Activated CD4-positive, CD25-positive, alpha-beta regulatory T cell treated with anti-CD3 and anti-CD28 coated beads, Interleukin-2, amount 50 U/mL, for 24 hours (primary cell): ENCODE measurements around the gene JAM2.
A peak's percentile ranks its signal among the peaks of the same experiment; 100 is the strongest.
"Not testable (repeated sequence)": the region's sequence is repeated elsewhere in the genome, so short reads cannot be mapped to it uniquely, and the experiment has no call there.

Experiments used
- ATAC-seq, 2 donors: fragments of 150-1000 bp; cut with Tn5 transposase; one replicate each; pipeline ENCODE4 v1.10.0; 2021; ENCODE audit warnings: mild to moderate bottlenecking in 1 of 2, moderate library complexity in 1 of 2

JAM2 gene

GRCh38 chr21:25638660-25639550 lies at the start of gene JAM2:
Gene JAM2, plus strand, starts transcription at chr21:25639258. Its CDS starts 564 bp downstream, at chr21:25639822.
- peak; percentile 44 to 51 for ATAC-seq

- no peak for ATAC-seq
Observed at GRCh38 chr21:25589887-25590286, 49.2 kb upstream of the JAM2 start.

- ATAC-seq: peak; percentile 93 to 96
Observed at GRCh38 chr21:25607151-25608043, 31.7 kb upstream of the JAM2 start, which contains the start of gene MRPL39. Gene MRPL39, minus strand, starts transcription at chr21:25607481. Its CDS starts 6 bp downstream, at chr21:25607475.

- peak; percentile 69 to 72 for ATAC-seq
Observed at GRCh38 chr21:25608044-25608737, 30.9 kb upstream of the JAM2 start.

DNA sequence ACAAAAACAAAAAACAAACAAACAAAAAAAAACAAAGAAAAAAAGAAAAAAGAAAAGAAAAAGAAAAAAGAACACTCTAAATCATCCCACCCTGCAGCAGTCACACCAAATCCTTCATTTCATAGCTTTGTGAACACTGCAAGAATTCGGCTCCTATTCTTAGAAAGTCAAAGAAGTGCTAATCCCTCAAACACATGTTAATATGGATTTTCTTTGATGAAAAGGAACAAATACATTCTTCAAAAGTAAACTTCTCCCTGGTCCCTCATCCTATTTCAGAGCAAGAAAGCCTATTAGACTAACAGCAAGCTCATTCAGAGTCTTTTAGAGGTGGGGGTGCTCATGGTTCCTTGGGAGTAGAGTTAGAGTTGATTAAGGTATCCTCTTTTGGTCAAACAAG lies 24.6 kb upstream of the JAM2 start:
- ATAC-seq: no peak

DNA sequence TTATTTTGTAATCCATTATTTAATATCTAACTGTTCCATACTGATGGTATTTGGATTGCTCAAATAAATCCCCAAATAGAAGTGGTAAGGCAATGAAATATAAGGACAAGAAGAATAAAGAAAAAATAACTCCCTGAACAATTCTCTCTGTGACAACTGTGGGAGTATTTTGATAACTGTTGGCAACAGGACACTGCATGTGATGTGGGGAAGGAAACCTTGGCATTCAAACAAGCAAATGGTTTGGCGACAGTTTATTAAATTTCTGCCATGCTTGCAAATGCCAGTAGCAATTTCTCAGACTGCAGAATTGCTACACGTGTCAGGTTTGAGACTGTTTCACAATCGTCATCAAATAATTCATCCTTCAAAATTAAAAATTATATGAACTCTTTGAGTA lies 23.2 kb upstream of the JAM2 start:
- no peak for ATAC-seq

DNA sequence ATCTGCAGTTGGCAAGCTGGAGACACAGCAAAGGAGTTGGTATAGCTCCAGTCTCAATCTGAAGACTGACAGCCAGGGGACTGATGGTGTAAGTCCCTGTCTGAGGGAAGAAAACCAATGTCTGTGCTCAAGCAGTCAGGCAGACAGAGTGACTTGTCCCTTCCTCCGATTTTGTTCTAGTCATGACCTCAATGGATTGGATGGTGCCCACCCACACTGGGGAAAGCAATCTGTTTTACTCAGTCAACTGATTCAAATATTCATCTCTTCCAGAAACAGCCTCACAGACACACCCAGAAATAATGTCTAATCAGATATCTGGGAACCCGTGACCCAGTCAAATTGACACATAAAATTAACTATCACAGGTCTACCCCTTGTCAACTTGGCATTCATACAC lies 19.9 kb upstream of the JAM2 start:
- ATAC-seq: no peak

DNA sequence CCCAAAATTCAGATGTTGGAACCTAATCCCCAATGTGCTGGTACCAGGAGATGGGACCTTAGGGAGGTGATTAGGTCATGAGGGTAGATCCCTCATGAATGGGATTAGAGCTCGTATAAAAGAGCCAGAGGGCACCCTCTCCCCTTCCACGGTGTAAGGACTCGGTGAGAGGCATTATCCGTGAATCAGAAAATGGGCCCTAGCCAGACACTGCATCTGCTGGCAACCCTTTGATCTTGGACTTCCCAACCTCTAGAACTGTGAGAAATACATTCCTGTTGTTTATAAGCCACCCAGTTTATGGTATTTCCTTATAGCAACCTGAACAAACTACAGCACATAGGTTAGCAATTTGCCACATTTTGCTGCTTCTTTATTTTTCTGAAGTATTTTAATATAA lies 14.5 kb upstream of the JAM2 start:
- ATAC-seq: no peak

DNA sequence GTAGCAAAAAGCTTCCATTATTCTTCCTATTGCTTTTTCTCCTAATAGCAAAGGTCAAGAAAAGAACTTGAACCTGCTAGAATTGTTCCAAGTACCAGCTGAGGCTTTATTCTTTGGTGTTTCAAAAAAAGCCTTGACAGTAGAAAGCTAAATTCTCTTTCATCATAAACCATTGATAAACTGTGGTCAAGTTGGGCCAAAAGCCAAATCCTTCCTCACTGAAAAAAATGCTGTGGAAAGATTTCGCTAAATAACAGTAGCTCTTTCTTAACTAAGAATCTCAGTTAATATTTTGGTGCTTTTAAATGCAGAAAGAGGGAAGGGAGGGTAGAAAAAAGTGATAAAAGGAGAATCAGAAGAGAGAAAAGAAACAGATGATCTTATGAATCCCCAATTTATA lies 14.0 kb upstream of the JAM2 start:
- ATAC-seq: no peak

- not testable (repeated sequence) for ATAC-seq
Observed at GRCh38 chr21:25625776-25626555, 13.1 kb upstream of the JAM2 start.

DNA sequence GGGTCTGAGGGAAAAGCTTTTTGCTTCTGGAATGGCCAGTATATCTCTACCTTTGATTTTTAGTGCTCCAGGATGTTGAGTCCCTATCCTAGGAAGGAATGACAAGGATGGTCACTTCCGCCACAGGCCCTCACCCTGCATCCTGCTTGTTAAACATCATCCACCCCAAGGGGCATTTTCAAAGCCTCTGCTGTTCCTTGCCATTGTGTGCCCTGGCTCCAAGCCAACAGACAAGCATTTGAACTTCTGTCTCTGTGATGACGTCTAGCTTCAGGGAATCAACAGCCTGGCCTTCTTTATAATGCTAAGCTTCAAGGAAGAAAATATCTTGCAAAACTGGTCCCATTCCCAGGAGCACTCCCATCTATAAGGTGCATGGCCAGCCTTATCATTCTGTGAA lies 12.3 kb upstream of the JAM2 start:
- ATAC-seq: no peak

DNA sequence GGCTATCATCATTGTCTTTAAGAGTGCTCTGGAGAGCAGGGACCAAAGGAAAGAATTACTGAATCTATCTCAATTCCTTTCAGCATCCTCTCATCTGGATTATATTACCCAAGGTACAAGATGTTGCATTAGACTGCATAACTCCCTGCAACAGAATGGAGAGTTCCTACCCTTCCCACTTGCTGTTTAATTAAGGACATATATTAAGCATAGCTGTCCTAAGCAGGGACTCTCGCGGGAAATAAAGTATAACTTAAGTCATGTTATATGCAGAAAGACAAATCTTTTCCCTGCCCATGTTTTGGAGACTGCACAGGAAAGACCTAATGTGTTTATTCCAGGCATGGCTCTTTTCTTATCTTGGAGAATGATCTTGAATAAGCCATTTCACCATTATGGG lies 6.8 kb upstream of the JAM2 start:
- ATAC-seq: no peak

DNA sequence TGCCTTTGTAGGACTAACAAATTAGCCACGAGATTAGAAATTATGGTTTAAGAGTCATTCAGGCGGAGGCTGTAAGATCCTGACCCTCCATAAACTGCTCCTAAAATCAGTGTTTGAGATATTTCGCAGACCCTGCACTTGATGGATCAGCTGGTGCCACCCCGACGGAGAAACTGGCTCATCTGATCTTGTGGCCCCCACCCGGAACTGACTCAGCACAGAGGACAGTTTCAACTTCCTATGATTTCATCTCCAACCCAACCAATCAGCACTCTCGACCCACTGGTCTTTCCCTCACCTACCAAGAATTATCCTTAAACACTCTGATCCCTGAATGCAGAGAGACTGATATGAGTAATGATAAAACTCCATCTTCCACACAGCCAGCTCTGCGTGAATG lies 3.7 kb upstream of the JAM2 start:
- no peak for ATAC-seq

GRCh38 chr21:25636727-25637126 lies 2.3 kb upstream of the JAM2 start:
- ATAC-seq: no peak

DNA sequence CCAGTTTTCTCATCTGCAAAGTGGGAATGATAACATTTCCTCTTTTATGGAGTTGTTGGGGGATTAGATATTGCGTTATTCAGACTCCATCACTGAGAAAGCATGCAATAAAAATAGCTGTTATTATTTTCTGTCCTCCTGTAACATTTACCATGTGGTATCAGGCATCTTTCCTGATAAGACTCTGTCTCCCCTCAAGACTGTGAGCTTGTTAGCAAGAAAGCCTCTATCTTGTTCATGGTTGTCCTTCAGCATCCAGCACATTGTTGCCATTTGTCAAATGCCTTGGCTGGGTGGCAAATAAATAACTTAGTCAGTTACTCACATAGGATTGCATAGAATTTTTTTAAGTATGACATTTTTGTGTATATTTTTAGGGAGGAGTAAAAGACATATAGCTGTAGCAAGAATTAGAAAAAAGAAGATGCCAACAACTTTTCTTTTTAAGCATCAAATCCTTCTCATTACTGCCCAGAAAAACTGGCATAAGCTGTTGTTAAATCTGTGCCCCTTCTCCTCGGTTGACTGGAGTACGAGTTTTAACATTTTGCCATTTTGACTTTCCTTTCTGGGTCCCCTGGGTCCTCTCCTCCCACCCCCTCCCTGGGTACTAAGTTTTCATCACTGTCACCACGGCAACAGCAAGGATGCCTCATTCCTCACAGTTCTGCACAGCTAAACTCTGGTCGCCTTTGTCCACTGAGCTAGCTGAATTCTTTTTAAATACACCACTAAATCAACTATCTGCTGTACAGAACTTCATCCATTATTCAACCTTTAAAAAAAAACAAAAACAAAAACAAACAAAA lies 1.0 kb upstream of the JAM2 start:
- ATAC-seq: no peak

DNA sequence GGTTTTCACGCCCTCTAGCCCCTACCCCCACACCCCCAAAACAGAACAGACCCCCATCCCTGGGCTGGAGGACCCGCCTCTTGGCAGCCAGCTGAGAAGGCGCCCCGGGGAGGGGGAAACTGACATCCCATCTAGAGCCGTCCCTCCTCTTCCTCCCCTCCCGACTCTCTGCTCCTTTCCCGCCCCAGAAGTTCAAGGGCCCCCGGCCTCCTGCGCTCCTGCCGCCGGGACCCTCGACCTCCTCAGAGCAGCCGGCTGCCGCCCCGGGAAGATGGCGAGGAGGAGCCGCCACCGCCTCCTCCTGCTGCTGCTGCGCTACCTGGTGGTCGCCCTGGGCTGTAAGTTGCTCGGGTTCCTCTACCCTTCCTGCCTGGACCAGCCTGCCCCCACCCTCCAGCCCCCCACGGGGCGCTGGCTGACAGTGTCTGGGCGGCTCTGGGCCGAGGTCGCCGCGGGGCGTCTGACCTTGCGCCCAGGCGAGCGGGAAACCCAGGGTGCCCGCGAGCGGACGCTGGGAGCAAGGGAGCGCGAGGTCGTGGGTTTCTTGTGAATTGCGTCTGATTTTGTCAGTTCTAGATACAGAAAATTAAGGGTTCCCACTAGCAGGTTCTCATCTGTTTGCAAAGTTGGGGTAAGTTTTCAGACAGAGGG lies 618 bp downstream of the JAM2 start:
- peak; percentile 74 for ATAC-seq

DNA sequence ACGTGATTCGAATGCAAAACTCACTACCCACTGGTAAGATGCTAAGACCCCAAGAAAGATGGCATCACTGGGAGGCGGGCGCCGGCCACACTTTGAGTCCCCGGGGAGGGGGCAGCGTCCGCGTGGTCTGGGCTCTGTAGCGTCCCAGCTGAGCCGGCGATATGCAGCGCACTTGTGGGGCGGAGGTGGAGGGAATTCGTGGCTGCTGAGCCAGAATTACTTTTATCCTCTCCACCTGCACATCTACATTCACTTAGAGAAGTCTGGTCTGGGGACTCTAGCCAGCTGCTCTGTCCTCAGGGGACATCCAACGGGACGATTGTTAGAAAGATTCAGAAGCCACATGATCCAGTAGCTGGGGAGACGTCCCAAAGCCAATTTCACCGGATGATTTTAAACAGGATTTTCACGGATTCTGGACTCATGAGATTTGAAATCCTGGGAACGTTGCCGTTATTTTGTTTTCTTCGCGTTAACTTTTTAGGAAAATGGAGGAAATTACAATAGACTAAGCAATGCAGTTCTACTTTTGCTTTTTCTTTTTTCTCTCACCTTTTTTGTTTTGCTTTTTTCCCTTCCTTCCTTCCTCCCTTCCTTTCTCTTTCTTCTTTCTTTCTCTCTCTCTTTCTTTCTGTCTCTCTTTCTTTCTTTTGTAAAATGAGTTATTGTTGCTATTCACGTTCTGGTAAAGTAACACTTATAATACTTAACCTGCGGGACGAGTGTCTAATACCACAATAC lies 1.3 kb downstream of the JAM2 start:
- peak in 1 of 2 donors; percentile 21 for ATAC-seq

- ATAC-seq: no peak
Observed at GRCh38 chr21:25640943-25641292, 1.9 kb downstream of the JAM2 start.

GRCh38 chr21:25643486-25643885 lies 4.4 kb downstream of the JAM2 start:
- ATAC-seq: no peak

DNA sequence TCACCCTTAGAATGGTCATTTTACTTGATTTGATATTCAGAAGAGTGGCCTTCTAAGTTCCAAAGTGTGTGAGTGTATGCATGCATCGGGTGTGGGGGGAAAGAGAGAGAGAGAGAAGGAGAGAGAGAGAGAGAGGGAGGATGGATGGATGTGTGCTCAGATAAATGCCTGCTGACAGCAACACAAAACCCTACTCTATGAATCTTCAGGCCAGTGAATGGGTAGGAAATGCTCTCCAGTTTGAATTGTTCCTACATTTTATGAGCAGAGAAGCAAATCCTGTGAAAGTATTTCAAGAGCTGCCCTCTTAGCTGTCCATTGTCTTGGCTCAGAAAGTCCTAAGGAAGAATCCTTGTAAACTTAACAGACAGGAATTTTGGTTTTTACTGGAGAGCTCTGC lies 7.4 kb downstream of the JAM2 start:
- ATAC-seq: no peak
